Measurements from ENCODE around the gene CADM4. TPM values are rescaled to one million over a fixed set of nuclear protein-coding genes. Genes with fewer than 3 reads are reported as not detected.

The CADM4 gene, protein sequence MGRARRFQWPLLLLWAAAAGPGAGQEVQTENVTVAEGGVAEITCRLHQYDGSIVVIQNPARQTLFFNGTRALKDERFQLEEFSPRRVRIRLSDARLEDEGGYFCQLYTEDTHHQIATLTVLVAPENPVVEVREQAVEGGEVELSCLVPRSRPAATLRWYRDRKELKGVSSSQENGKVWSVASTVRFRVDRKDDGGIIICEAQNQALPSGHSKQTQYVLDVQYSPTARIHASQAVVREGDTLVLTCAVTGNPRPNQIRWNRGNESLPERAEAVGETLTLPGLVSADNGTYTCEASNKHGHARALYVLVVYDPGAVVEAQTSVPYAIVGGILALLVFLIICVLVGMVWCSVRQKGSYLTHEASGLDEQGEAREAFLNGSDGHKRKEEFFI
- total RNA-seq = 6.9 TPM
- long read RNA-seq, partial matches to known transcripts = 0 of 6 reads
- long read RNA-seq, other reads (novel, unspliced or antisense) = 3 of 6 reads

DNA sequence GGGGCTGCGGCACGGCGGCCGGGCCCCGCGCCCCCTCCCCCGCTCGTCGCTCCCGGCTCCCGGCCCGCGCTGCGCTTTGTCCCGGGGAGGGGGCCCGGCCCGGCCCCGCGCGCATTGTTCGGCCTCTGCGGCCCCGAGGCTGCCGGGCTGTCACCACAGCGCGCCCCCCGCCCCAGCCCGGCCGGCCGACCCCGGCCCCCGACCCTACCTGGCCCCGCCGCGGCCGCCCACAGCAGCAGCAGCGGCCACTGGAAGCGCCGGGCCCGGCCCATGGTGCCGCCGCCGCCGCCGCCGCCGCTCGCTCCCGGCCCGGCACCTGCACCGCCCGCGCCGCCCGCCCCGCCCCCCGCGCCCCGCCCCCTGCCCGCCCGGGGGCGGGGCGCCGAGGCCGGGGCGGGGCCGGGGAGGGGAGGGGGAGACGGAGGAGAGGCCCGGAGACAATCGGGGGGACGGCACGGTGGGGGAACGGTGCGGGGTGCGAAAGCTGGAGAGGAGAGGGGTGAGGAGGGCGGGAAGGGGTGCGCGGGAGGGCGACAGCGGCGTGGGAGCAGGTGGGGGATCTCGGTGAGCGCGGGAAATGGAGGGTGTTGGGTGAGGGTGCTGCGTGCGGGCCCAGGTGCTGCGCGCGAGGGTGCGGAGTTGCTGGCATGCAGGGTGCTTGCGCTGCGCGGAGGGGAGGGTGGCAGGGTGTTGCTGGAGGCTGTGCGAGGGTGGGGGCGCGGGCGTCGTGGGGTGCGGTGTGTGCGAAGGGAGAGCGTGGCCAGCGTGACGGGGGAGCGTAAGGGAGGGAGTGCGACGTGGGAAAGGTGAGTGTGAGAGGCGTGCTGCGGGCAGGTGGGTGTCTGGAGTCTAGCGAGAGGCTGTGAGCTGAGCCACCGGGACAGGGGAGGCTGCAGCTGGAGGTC is at the start of gene CADM4:
Gene CADM4, minus strand, starts transcription at position 332 of the 905 bp plus-strand sequence. Its CDS starts 60 bp downstream, at position 272.
- no peak within 1 kb of the TSS for H3K27ac ChIP-seq (replicated peaks)
- H3K9me3 ChIP-seq (replicated peaks) = no peaks in the 10 kb centered on the region
- intact Hi-C loops (cut with micrococcal nuclease) = no loop called here
- peaks cover 55% of the 10 kb centered on the region for H3K27me3 ChIP-seq (ENCODE audit: low read depth)
- no peaks in the 10 kb centered on the region for H3K36me3 ChIP-seq
- peak within 1 kb of the TSS; percentile 69 for H3K4me3 ChIP-seq
- no peak for TF ChIP-seq CTCF (IDR thresholded peaks at IDR 0.05; ENCODE audit: borderline replicate concordance)
- H3K4me1 ChIP-seq = peaks cover 8% of the 10 kb centered on the region
- DNase-seq = peak; percentile 23

GRCh38 chr19:43688059-43688701 is 48.5 kb upstream of the CADM4 start:
- H3K4me3 ChIP-seq = no peak overlapping the region
- intact Hi-C loops (cut with micrococcal nuclease) = no loop called here

DNA sequence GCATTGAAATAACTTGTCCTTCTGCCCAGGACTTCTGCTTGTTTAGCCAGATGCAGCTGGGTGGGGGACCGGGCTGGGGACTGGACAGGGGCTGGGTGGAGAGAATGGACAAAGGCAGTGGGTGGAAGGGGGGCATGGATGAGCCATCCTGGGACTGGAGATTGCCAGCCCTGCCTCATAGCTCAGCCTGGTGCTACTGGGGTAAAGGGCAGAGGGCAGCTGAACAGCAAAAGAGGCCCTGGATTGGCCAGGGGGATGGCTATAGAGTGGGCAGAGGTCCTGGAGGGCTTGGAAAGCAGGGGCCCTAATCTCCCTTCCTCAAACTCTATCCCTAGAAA is 48.0 kb upstream of the CADM4 start:
- Histone ChIP-seq H3K4me1 (no peaks in the 10 kb centered on the region), H3K36me3 (no peaks in the 10 kb centered on the region), H3K9me3 (replicated peaks) (peaks cover 28% of the 10 kb centered on the region), H3K27ac (replicated peaks) (no peak overlapping the region), H3K27me3 (ENCODE audit: low read depth) (no peaks in the 10 kb centered on the region), H3K4me3 (no peak overlapping the region)
- TF ChIP-seq CTCF (IDR thresholded peaks at IDR 0.05; ENCODE audit: borderline replicate concordance) = no peak
- intact Hi-C loops (cut with micrococcal nuclease) = no loop called here
- no peak for DNase-seq

More at GRCh38 chr19:43688059-43688701, 48.5 kb upstream of the CADM4 start:
- peaks cover 28% of the 10 kb centered on the region for H3K9me3 ChIP-seq (replicated peaks)
- H3K27me3 ChIP-seq (ENCODE audit: low read depth) = no peaks in the 10 kb centered on the region
- TF ChIP-seq CTCF (IDR thresholded peaks at IDR 0.05; ENCODE audit: borderline replicate concordance) = no peak
- H3K4me1 ChIP-seq = no peaks in the 10 kb centered on the region
- no peaks in the 10 kb centered on the region for H3K36me3 ChIP-seq
- no peak for DNase-seq
- H3K27ac ChIP-seq (replicated peaks) = no peak overlapping the region

DNA sequence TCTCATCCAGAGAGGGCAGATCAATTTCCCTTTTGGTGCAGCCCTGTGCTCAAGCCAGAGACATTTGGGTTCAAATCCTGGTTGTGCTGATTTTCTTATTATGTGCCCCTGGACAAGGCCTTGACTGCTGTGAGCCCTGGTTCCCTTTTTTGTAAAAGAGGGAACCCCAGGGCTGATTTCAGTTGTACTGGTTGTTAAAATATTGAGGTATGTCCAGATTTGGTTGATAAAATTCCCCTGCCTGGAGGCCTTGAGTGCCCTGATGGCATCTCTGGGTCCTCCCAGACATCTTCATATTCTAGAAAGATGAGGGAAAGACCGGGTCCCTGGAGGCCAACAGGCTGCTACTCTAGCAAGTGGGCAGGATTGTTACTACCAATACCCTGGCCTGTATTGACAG is 44.7 kb upstream of the CADM4 start:
- intact Hi-C loops (cut with micrococcal nuclease) = no loop called here
- no peak for TF ChIP-seq CTCF (IDR thresholded peaks at IDR 0.05; ENCODE audit: borderline replicate concordance)
- H3K9me3 ChIP-seq (replicated peaks) = no peaks in the 10 kb centered on the region
- H3K27me3 ChIP-seq (ENCODE audit: low read depth) = no peaks in the 10 kb centered on the region
- H3K4me3 ChIP-seq = no peak overlapping the region
- H3K36me3 ChIP-seq = no peaks in the 10 kb centered on the region
- no peak overlapping the region for H3K27ac ChIP-seq (replicated peaks)
- no peak for DNase-seq
- H3K4me1 ChIP-seq = no peaks in the 10 kb centered on the region

DNA sequence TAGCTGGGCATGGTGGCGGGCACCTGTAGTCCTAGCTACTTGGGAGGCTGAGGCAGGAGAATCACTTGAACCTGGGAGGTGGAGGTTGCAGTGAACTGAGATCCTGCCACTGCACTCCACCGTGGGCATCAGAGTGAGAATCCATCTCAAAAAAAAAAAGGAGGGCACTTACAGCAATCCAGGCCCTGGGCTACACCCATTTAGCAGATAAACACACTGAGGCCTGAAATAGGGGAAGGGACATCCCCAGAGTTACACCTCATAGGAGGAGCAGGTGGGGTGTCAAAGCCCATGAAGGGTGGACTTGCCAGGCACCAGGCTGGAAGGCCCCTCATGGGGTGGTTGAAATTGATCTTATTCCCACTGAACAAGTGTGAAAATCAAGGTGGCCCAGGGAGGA is 44.3 kb upstream of the CADM4 start:
- Histone ChIP-seq H3K4me3 (no peak overlapping the region), H3K9me3 (replicated peaks) (no peaks in the 10 kb centered on the region), H3K4me1 (no peaks in the 10 kb centered on the region), H3K27me3 (ENCODE audit: low read depth) (no peaks in the 10 kb centered on the region), H3K27ac (replicated peaks) (no peak overlapping the region), H3K36me3 (no peaks in the 10 kb centered on the region)
- TF ChIP-seq CTCF (IDR thresholded peaks at IDR 0.05; ENCODE audit: borderline replicate concordance) = no peak
- intact Hi-C loops (cut with micrococcal nuclease) = no loop called here
- no peak for DNase-seq

All from left ventricle myocardium inferior (tissue), 1 donor.